DND-41 (cell line): ENCODE measurements around the gene CNN3.

Experiments
- CTCF ChIP-seq: IDR thresholded peaks from 2 replicates; pipeline ENCODE4 v1.5.1; 2012; ENCODE audit warnings: borderline replicate concordance, low read length, moderate library complexity, mild to moderate bottlenecking; ENCODE audit not compliant: poor library complexity, severe bottlenecking; ENCODE audit errors: extremely low read depth
- EZH2 ChIP-seq: IDR thresholded peaks from 3 replicates; pipeline ENCODE4 v1.6.1; 2012; ENCODE audit warnings: borderline replicate concordance, low read depth, mild to moderate bottlenecking, moderate library complexity, low read length, inconsistent platforms; ENCODE audit not compliant: severe bottlenecking

GRCh38 chr1:94947437-94947836, 20.5 kb upstream of the CNN3 start:
- TF ChIP-seq CTCF (no peak), EZH2 (no peak)
